HepG2 (cell line): ENCODE measurements around the gene ZNF526. TPM values are rescaled to one million over a fixed set of nuclear protein-coding genes. Genes with fewer than 3 reads are reported as not detected.

Source experiments
- ATAC-seq: fragments of 200-7000 bp; cut with Tn5 transposase; 3 replicates; pipeline ENCODE4 v1.9.1; 2020; ENCODE audit warnings: mild to moderate bottlenecking, moderate library complexity
- BruUV-seq: library from RNA; stranded (reverse); fragments of 400-500 nt; replicated peaks from 2 replicates; lab custom pipeline; 2021; lab: Mats Ljungman, UMichigan
- CTCF ChIA-PET: fragments of 300-600 bp; formaldehyde crosslinking; extraction: SDS; loops from one replicate; lab custom pipeline; 2021; ENCODE audit warnings: low total read pairs, inconsistent platforms, low intra/inter-chr PET ratio; lab: Yijun Ruan, JAX
- POLR2A ChIA-PET: fragments of 350-600 bp; sonication (Branson Sonifier 250); formaldehyde crosslinking; loops from one replicate; lab custom pipeline; 2020; ENCODE audit warnings: antibody characterized with exemption, inconsistent platforms; lab: Yijun Ruan, JAX
- DNase-seq: peaks from one replicate; pipeline ENCODE4 v3.0.0-alpha.2; 2015; ENCODE audit warnings: low spot score
- FAIRE-seq: peaks from 3 replicates; lab custom pipeline; 2011; peaks lifted over from hg19 to GRCh38; lab: Jason Lieb, UNC
- H2AFZ ChIP-seq: one replicate; pipeline ENCODE4 v1.6.1; 2011; ENCODE audit warnings: low read length, inconsistent platforms
- H3K27ac ChIP-seq: fragments of 300-600 bp; 3 replicates; pipeline ENCODE4 v1.8.0; 2011; ENCODE audit warnings: mixed run types, mild to moderate bottlenecking, mixed read lengths, low read length, inconsistent platforms; ENCODE audit not compliant: insufficient read depth; ENCODE audit errors: extremely low read length
- H3K27me3 ChIP-seq, 2 experiments: fragments of 200-600 bp in 1 of 2; 2 replicates in 1 of 2; 3 replicates in 1 of 2; pipeline versions ENCODE4 v1.6.0 to v1.8.0; 2011; ENCODE audit warnings: low read length in 2 of 2, mild to moderate bottlenecking in 2 of 2, moderate library complexity in 2 of 2, inconsistent platforms in 1 of 2; ENCODE audit not compliant: insufficient read depth in 2 of 2, control insufficient read depth in 1 of 2
- H3K36me3 ChIP-seq, 2 experiments: fragments of 200-600 bp in 1 of 2; replicated peaks in 1 of 2; 2 replicates in 1 of 2; 3 replicates in 1 of 2; pipeline versions ENCODE4 v1.5.1 to v1.8.0; 2011; ENCODE audit warnings: low read length in 2 of 2, inconsistent platforms in 1 of 2; ENCODE audit not compliant: insufficient read depth in 2 of 2, control insufficient read depth in 1 of 2
- H3K4me1 ChIP-seq: 2 replicates; pipeline ENCODE4 v1.5.1; 2012; ENCODE audit warnings: low read length, inconsistent platforms; ENCODE audit not compliant: insufficient read depth
- H3K4me2 ChIP-seq: 2 replicates; pipeline ENCODE4 v1.6.0; 2011; ENCODE audit warnings: low read depth, low read length, inconsistent platforms
- H3K4me3 ChIP-seq, 3 experiments: fragments of 200-600 bp in 1 of 3; sonication (generic), shearing (Covaris generic) in 1 of 3; replicated peaks in 1 of 3; 2 replicates each; pipeline ENCODE4 v1.5.1; 2011 to 2016; ENCODE audit warnings: low read length in 3 of 3, inconsistent platforms in 2 of 3, low read depth in 2 of 3, mild to moderate bottlenecking in 2 of 3, control low read depth in 1 of 3, mixed read lengths in 1 of 3; ENCODE audit not compliant: insufficient read depth in 1 of 3
- H3K79me2 ChIP-seq: one replicate; pipeline ENCODE4 v1.6.1; 2011; ENCODE audit warnings: low read length, inconsistent platforms; ENCODE audit not compliant: insufficient read depth
- H3K9ac ChIP-seq: 2 replicates; pipeline ENCODE4 v1.6.0; 2011; ENCODE audit warnings: mild to moderate bottlenecking, low read depth, low read length, inconsistent platforms; ENCODE audit not compliant: insufficient read depth
- H3K9me3 ChIP-seq: 2 replicates; pipeline ENCODE4 v1.5.1; 2012; ENCODE audit warnings: mild to moderate bottlenecking, low read length
- H4K20me1 ChIP-seq: 2 replicates; pipeline ENCODE4 v1.6.0; 2011; ENCODE audit warnings: inconsistent platforms, mild to moderate bottlenecking, low read length, moderate library complexity; ENCODE audit not compliant: insufficient read depth
- BORCS8-MEF2B ChIP-seq: sonication (generic); formaldehyde crosslinking; IDR thresholded peaks from 2 replicates; pipeline ENCODE4 v1.8.0; 2022; ENCODE audit warnings: mild to moderate bottlenecking, missing genetic modification reagents
- CREB1 ChIP-seq, 2 experiments: fragments of 450-650 bp in 1 of 2; IDR thresholded peaks; 2 replicates each; pipeline ENCODE4 v1.6.1; 2016 to 2017; ENCODE audit warnings: control low read depth in 1 of 2, mild to moderate bottlenecking in 1 of 2, missing compliant biosample characterization in 1 of 2, missing genetic modification characterization in 1 of 2
- FOXO4 ChIP-seq: sonication (generic); formaldehyde crosslinking; conservative IDR thresholded peaks from 2 replicates; pipeline ENCODE4 v1.8.1; 2023; ENCODE audit warnings: missing genetic modification reagents
- HIC2 ChIP-seq: sonication (generic); formaldehyde crosslinking; IDR thresholded peaks from 2 replicates; pipeline ENCODE4 v1.9.0; 2022; ENCODE audit warnings: low read depth, missing genetic modification reagents
- HNF1A ChIP-seq, 2 experiments: sonication (generic) in 1 of 2; formaldehyde crosslinking in 1 of 2; IDR thresholded peaks; 2 replicates each; pipeline versions ENCODE4 v1.4.0 to v1.6.1; 2016 to 2020; ENCODE audit warnings: borderline replicate concordance in 1 of 2, low read depth in 1 of 2, mild to moderate bottlenecking in 1 of 2, missing genetic modification reagents in 1 of 2
- KAT8 ChIP-seq: IDR thresholded peaks from 2 replicates; pipeline ENCODE4 v1.6.1; 2016; ENCODE audit warnings: missing genetic modification reagents, missing compliant biosample characterization
- KDM4B ChIP-seq: sonication (generic); formaldehyde crosslinking; IDR thresholded peaks from 2 replicates; pipeline ENCODE4 v1.4.0; 2020; ENCODE audit warnings: missing genetic modification reagents
- MXD3 ChIP-seq: IDR thresholded peaks from 2 replicates; pipeline ENCODE4 v1.6.1; 2016; ENCODE audit warnings: mild to moderate bottlenecking, missing biosample characterization, missing genetic modification reagents
- PATZ1 ChIP-seq: sonication (generic); formaldehyde crosslinking; IDR thresholded peaks from 2 replicates; pipeline ENCODE4 v1.4.0; 2020; ENCODE audit warnings: missing genetic modification reagents
- POLR2A ChIP-seq, 2 experiments: IDR thresholded peaks; 2 replicates each; pipeline ENCODE4 v1.6.1; 2011; ENCODE audit warnings: low read depth in 2 of 2, low read length in 2 of 2, mild to moderate bottlenecking in 1 of 2, moderate library complexity in 1 of 2; ENCODE audit not compliant: insufficient read depth in 1 of 2
- POLR2AphosphoS5 ChIP-seq: IDR thresholded peaks from 2 replicates; pipeline ENCODE4 v1.6.1; 2012; ENCODE audit warnings: low read depth, low read length
- YEATS2 ChIP-seq: sonication (generic); formaldehyde crosslinking; IDR thresholded peaks from 2 replicates; pipeline ENCODE4 v1.4.0; 2020; ENCODE audit warnings: missing genetic modification reagents, borderline replicate concordance
- WGBS: methylation state at CpG from one replicate; pipeline ENCODE4 v1.1.6; 2017; ENCODE audit warnings: low lambda C conversion rate; 5-methylcytosine and 5-hydroxymethylcytosine counted together
- in situ Hi-C: cut with HindIII; loops from 2 replicates; pipeline ENCODE4 v1.10.0; 2017; ENCODE audit warnings: low pct_unique_long_range_greater_than_20kb; ENCODE audit not compliant: extremely low pct_ligation_motif_present
- intact Hi-C: fragments of 100-400 bp; cut with micrococcal nuclease; formaldehyde crosslinking; loops from one replicate; pipeline ENCODE4 v1.10.0; 2022; ENCODE audit not compliant: unreplicated experiment
- polyA plus RNA-seq, 8 experiments: library from polyadenylated mRNA; depleted of rRNA in 3 of 8; stranded (reverse) in 7 of 8; unstranded in 1 of 8; fragments of >200 nt; fragmentation: Illumina TruSeq in 4 of 8; extraction: Trizol in 4 of 8; gene quantifications; 2 replicates each; pipeline versions ENCODE4 v1.2.1 to v1.2.3, GENCODE V29; 2011 to 2016; ENCODE audit warnings: low read depth in 4 of 8, missing spikeins in 1 of 8, mixed read lengths in 1 of 8; ENCODE audit not compliant: insufficient read depth in 1 of 8
- total RNA-seq, 5 experiments: library from RNA; depleted of rRNA; stranded (reverse); fragments of >200 nt; fragmentation: Illumina TruSeq; extraction: Trizol; gene quantifications; 2 replicates each; pipeline ENCODE4 v1.2.3, GENCODE V29; 2016; ENCODE audit warnings: low read depth in 1 of 5

The ZNF526 gene
- total and polyA plus RNA-seq, 2 of the 13 experiments (the other 11 are each of a cell fraction or from before 2014, with no cell fraction given): 3.3 to 8.4 TPM

- peaks cover 5 to 21% of the 10 kb centered on the region in 2 experiments; a peak in 3 of 5 replicates for H3K36me3 ChIP-seq
- H3K9ac ChIP-seq: peak overlapping the region; percentile 90
- intact Hi-C loops: no loop called here
- peak overlapping the region; percentile 76 for H3K27ac ChIP-seq
- no peaks in the 10 kb centered on the region for H3K9me3 ChIP-seq
- ATAC-seq: no peak
- peaks cover 19% of the 10 kb centered on the region for H3K79me2 ChIP-seq
- peak; percentile 12 for FAIRE-seq
- no peak for DNase-seq
- no peaks in the 10 kb centered on the region for H4K20me1 ChIP-seq
- H2AFZ ChIP-seq: no peak overlapping the region
- BruUV-seq: no TSS peak
- H3K4me2 ChIP-seq: peak overlapping the region; percentile 96
- no peaks in the 10 kb centered on the region; a peak in 1 of 5 replicates for H3K27me3 ChIP-seq
- H3K4me1 ChIP-seq: peaks cover 29% of the 10 kb centered on the region
- WGBS: 33% methylated on average over 12 of the region's 18 CpGs
- H3K4me3 ChIP-seq: peak overlapping the region; percentile 73 to 81 (median 75)
- POLR2A ChIA-PET: interaction anchor here (0.6 to 3.2 kb wide), 6 partner anchors 10 to 27 kb away, joined by 3 to 44 read pairs (median 3); no protein-coding TSS in a partner anchor
- CTCF ChIA-PET: interaction anchor here (1.1 kb wide), 1 partner anchor 10 kb away, joined by 3 read pairs; no protein-coding TSS in a partner anchor
- in situ Hi-C loops: no loop called here
- TF ChIP-seq YEATS2 (no peak), MXD3 (CRISPR knock-in tag) (no peak), KDM4B (CRISPR knock-in tag) (no peak), HIC2 (CRISPR knock-in tag) (peak; percentile 48; the same call in 1 of the 2 replicates), HNF1A (IDR thresholded peaks at IDR 0.05; ENCODE audit: low read depth) (no peak), HNF1A (CRISPR knock-in tag; IDR thresholded peaks at IDR 0.05; ENCODE audit: borderline replicate concordance) (no peak), BORCS8-MEF2B (CRISPR knock-in tag) (no peak), CREB1 (IDR thresholded peaks at IDR 0.05) (peak; percentile 45; the same call in 1 of the 2 replicates), CREB1 (CRISPR knock-in tag; IDR thresholded peaks at IDR 0.05) (no peak), POLR2A (IDR thresholded peaks at IDR 0.05; ENCODE audit: insufficient read depth in 1 of 2, low read depth in 2 of 2, low read length in 2 of 2) (peak in 1 of 2 experiments; percentile 42; a peak in 1 of 4 replicates), FOXO4 (no peak), PATZ1 (CRISPR knock-in tag) (peak; percentile 48), KAT8 (CRISPR knock-in tag) (no peak), POLR2AphosphoS5 (0 out of 2 replicates have a peak, but pooled peaks have one; percentile 8)
Measured at GRCh38 chr19:42270346-42271044, 50.4 kb downstream of the ZNF526 start.
